CD14-positive monocyte (primary cell): Measurements from ENCODE around the gene CTNNBL1. TPM values are rescaled to one million over a fixed set of nuclear protein-coding genes. Genes with fewer than 3 reads are reported as not detected.

Source experiments
- DNase-seq, 3 donors: peaks; one replicate each; pipeline ENCODE4 v3.0.0-alpha.2; 2011 to 2022
- H2AFZ ChIP-seq: 2 replicates; pipeline ENCODE4 v1.6.0; 2012; ENCODE audit warnings: mild to moderate bottlenecking, low read depth, low read length, inconsistent platforms; ENCODE audit not compliant: insufficient read depth, poor library complexity, severe bottlenecking
- H3K27ac ChIP-seq, 2 donors: 1 replicate in 1 of 2; 2 replicates in 1 of 2; pipeline ENCODE4 v1.5.1; 2012 to 2013; ENCODE audit warnings: low read length in 2 of 2, control low read depth in 1 of 2, inconsistent platforms in 1 of 2, low read depth in 1 of 2, mild to moderate bottlenecking in 1 of 2
- H3K27me3 ChIP-seq, 2 donors: one replicate each; pipeline versions ENCODE4 v1.6.0 to v1.6.1; 2011 to 2013; ENCODE audit warnings: low read length in 2 of 2; ENCODE audit not compliant: control insufficient read depth in 2 of 2, insufficient read depth in 2 of 2
- H3K36me3 ChIP-seq, 2 donors: replicated peaks in 1 of 2; 1 replicate in 1 of 2; 2 replicates in 1 of 2; pipeline versions ENCODE4 v1.5.1 to v1.6.1; 2012 to 2013; ENCODE audit warnings: low read length in 2 of 2, control low read depth in 1 of 2, inconsistent platforms in 1 of 2, mild to moderate bottlenecking in 1 of 2; ENCODE audit not compliant: insufficient read depth in 2 of 2, control insufficient read depth in 1 of 2
- H3K4me1 ChIP-seq, 2 donors: 1 replicate in 1 of 2; 2 replicates in 1 of 2; pipeline versions ENCODE4 v1.5.1 to v1.6.1; 2012 to 2013; ENCODE audit warnings: low read length in 2 of 2, control low read depth in 1 of 2, inconsistent platforms in 1 of 2, mild to moderate bottlenecking in 1 of 2, moderate library complexity in 1 of 2; ENCODE audit not compliant: insufficient read depth in 2 of 2, control insufficient read depth in 1 of 2
- H3K4me2 ChIP-seq: replicated peaks from 2 replicates; pipeline ENCODE3; 2012; ENCODE audit warnings: low read length, moderate library complexity, mild to moderate bottlenecking; ENCODE audit not compliant: poor library complexity, severe bottlenecking; ENCODE audit errors: extremely low read depth
- H3K4me3 ChIP-seq, 3 experiments: fragments of 200-600 bp in 1 of 3; sonication (generic) in 1 of 3; replicated peaks in 1 of 3; 1 replicate in 2 of 3; 2 replicates in 1 of 3; pipeline ENCODE4 v1.5.1; 2011 to 2013; ENCODE audit warnings: low read length in 3 of 3, mild to moderate bottlenecking in 3 of 3, control low read depth in 2 of 3, low read depth in 2 of 3, inconsistent platforms in 1 of 3, moderate library complexity in 1 of 3
- H3K79me2 ChIP-seq: 2 replicates; pipeline ENCODE4 v1.6.0; 2012; ENCODE audit warnings: mild to moderate bottlenecking, control low read depth, inconsistent platforms, low read length, moderate library complexity; ENCODE audit not compliant: insufficient read depth
- H3K9ac ChIP-seq: 2 replicates; pipeline ENCODE4 v1.6.0; 2017; ENCODE audit warnings: low read length, mild to moderate bottlenecking; ENCODE audit not compliant: insufficient read depth, poor library complexity, severe bottlenecking
- H3K9me3 ChIP-seq, 2 donors: replicated peaks in 1 of 2; 1 replicate in 1 of 2; 2 replicates in 1 of 2; pipeline versions ENCODE4 v1.5.1 to v1.6.1; 2012 to 2013; ENCODE audit warnings: low read length in 2 of 2, control low read depth in 1 of 2; ENCODE audit not compliant: control insufficient read depth in 1 of 2, insufficient read depth in 1 of 2
- H4K20me1 ChIP-seq: 2 replicates; pipeline ENCODE4 v1.6.0; 2012; ENCODE audit warnings: mild to moderate bottlenecking, low read length, control low read depth, moderate library complexity; ENCODE audit not compliant: insufficient read depth
- H3K27ac Mint-ChIP-seq, 7 donors: one replicate each; pipeline ENCODE4 v1.8.0; 2020; ENCODE audit warnings: mild to moderate bottlenecking in 7 of 7, mixed read lengths in 7 of 7, moderate library complexity in 6 of 7, inconsistent platforms in 2 of 7
- H3K27me3 Mint-ChIP-seq, 3 donors: one replicate each; pipeline ENCODE4 v1.8.0; 2021 to 2022; ENCODE audit warnings: low read depth in 3 of 3, mild to moderate bottlenecking in 3 of 3, mixed read lengths in 3 of 3, moderate library complexity in 3 of 3, inconsistent platforms in 1 of 3
- H3K36me3 Mint-ChIP-seq, 2 donors: one replicate each; pipeline ENCODE4 v1.8.0; 2020; ENCODE audit warnings: mixed read lengths in 2 of 2, inconsistent platforms in 1 of 2, mild to moderate bottlenecking in 1 of 2
- H3K4me1 Mint-ChIP-seq: one replicate; pipeline ENCODE4 v1.8.0; 2020; ENCODE audit warnings: mild to moderate bottlenecking, mixed read lengths
- H3K4me3 Mint-ChIP-seq, 2 donors: one replicate each; pipeline ENCODE4 v1.8.0; 2020; ENCODE audit warnings: mild to moderate bottlenecking in 2 of 2, mixed read lengths in 2 of 2, moderate library complexity in 1 of 2
- H3K9me3 Mint-ChIP-seq, 7 donors: one replicate each; pipeline ENCODE4 v1.8.0; 2020 to 2022; ENCODE audit warnings: mixed read lengths in 7 of 7, mild to moderate bottlenecking in 6 of 7, moderate library complexity in 6 of 7, inconsistent platforms in 2 of 7
- WGBS: methylation state at CpG from one replicate; pipeline ENCODE4 v1.1.5; 2013; ENCODE audit warnings: missing lambda C conversion rate; ENCODE audit not compliant: insufficient coverage; 5-methylcytosine and 5-hydroxymethylcytosine counted together
- intact Hi-C, 2 donors: fragments of 100-400 bp; cut with micrococcal nuclease; formaldehyde crosslinking; loops; one replicate each; pipeline versions ENCODE4 v1.15.0 to v1.15.1; 2023
- polyA plus RNA-seq, 3 donors: library from polyadenylated mRNA; depleted of rRNA in 1 of 3; unstranded in 2 of 3; stranded (reverse) in 1 of 3; fragments of 300-500 nt in 2 of 3; fragments of >200 nt in 1 of 3; fragmentation: Illumina TruSeq in 2 of 3; gene quantifications; 1 replicate in 2 of 3; 2 replicates in 1 of 3; pipeline ENCODE4 v1.2.3, GENCODE V29; 2012 to 2021
- TF ChIP-seq, protein P1 (sequence below): fragments of 200-600 bp; IDR thresholded peaks from one replicate; pipeline ENCODE4 v1.8.0; 2022; ENCODE audit warnings: antibody characterized with exemption, mild to moderate bottlenecking

CTNNBL1 gene
- polyA plus RNA-seq, 3 donors = 35.5 to 83.2 (median 77.3) TPM

DNA sequence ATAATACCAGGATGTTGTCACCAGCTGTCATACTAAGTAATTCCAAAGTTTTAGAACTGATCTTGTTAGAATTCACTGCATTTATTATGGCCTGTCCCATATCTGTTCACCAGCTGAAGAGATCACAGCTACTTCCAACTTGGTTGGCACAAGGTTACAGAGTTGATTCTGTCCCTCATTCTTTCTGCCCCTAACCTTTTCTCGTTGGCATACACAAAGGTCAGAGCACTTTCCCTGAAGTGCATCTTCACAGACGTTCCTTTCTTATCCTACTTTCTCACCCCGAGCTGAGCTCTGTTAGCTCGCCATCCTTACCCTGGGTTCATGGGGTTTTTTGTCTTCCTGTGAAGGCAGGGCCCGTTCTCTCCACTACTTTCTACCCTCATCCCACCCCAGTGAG is 143.1 kb downstream of the CTNNBL1 start:
- Histone ChIP-seq H2AFZ (no peak overlapping the region), H3K4me1 (no peaks in the 10 kb centered on the region), H3K9me3 (no peaks in the 10 kb centered on the region), H4K20me1 (peaks cover 18% of the 10 kb centered on the region), H3K79me2 (no peaks in the 10 kb centered on the region), H3K27ac (no peak overlapping the region), H3K36me3 (peaks cover 13 to 25% of the 10 kb centered on the region in 2 donors), H3K27me3 (no peaks in the 10 kb centered on the region), H3K4me3 (no peak overlapping the region), H3K4me2 (no peak overlapping the region), H3K9ac (no peak overlapping the region)
- Mint-ChIP-seq H3K9me3 (no peaks in the 10 kb centered on the region), H3K36me3 (peaks cover 30 to 42% of the 10 kb centered on the region in 2 donors), H3K4me1 (no peaks in the 10 kb centered on the region), H3K27me3 (no peaks in the 10 kb centered on the region), H3K4me3 (no peak overlapping the region), H3K27ac (no peak overlapping the region)
- DNase-seq = no peak
- 67% methylated on average over 3 of the region's 5 CpGs for WGBS
- intact Hi-C loops = no loop called here
- TF ChIP-seq, protein P1, sequence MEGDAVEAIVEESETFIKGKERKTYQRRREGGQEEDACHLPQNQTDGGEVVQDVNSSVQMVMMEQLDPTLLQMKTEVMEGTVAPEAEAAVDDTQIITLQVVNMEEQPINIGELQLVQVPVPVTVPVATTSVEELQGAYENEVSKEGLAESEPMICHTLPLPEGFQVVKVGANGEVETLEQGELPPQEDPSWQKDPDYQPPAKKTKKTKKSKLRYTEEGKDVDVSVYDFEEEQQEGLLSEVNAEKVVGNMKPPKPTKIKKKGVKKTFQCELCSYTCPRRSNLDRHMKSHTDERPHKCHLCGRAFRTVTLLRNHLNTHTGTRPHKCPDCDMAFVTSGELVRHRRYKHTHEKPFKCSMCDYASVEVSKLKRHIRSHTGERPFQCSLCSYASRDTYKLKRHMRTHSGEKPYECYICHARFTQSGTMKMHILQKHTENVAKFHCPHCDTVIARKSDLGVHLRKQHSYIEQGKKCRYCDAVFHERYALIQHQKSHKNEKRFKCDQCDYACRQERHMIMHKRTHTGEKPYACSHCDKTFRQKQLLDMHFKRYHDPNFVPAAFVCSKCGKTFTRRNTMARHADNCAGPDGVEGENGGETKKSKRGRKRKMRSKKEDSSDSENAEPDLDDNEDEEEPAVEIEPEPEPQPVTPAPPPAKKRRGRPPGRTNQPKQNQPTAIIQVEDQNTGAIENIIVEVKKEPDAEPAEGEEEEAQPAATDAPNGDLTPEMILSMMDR = no peak

DNA sequence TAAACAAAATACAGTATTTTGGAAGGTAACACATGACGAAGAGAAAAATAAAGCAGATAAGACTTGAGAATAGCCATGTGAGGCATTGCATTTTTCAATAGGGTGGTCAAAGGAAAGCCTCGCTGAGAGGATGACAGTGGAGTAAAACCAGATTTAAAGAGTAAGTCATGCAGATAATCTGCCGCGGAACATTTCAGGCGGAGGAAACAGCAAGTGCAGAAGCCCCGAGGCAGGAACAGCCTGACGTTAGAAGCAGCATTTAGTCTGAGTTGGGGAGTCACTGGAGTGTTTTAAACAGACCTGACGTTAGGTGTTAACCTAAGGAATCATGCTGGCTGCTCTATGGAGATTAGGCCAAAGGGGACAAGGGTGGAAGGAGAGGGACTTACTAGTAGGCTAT is 144.1 kb downstream of the CTNNBL1 start:
- H3K9me3 ChIP-seq = no peaks in the 10 kb centered on the region
- TF ChIP-seq, protein P1 = no peak
- peaks cover 38 to 47% of the 10 kb centered on the region in 2 donors for H3K36me3 Mint-ChIP-seq
- H3K27me3 ChIP-seq = no peaks in the 10 kb centered on the region
- H3K27me3 Mint-ChIP-seq = no peaks in the 10 kb centered on the region
- intact Hi-C loops = no loop called here
- no peaks in the 10 kb centered on the region for H3K4me1 ChIP-seq
- H3K79me2 ChIP-seq = no peaks in the 10 kb centered on the region
- peaks cover 18% of the 10 kb centered on the region for H4K20me1 ChIP-seq
- no peak overlapping the region for H3K4me3 Mint-ChIP-seq
- DNase-seq = no peak
- H3K4me3 ChIP-seq = no peak overlapping the region
- no peaks in the 10 kb centered on the region for H3K9me3 Mint-ChIP-seq
- peaks cover 23 to 34% of the 10 kb centered on the region in 2 donors for H3K36me3 ChIP-seq
- 81% methylated on average over 7 of the region's 8 CpGs for WGBS
- H3K4me1 Mint-ChIP-seq = no peaks in the 10 kb centered on the region
- no peak overlapping the region for H2AFZ ChIP-seq
- H3K4me2 ChIP-seq = no peak overlapping the region
- H3K9ac ChIP-seq = no peak overlapping the region
- no peak overlapping the region for H3K27ac ChIP-seq
- H3K27ac Mint-ChIP-seq = no peak overlapping the region
